GM21528 (cell line): ENCODE measurements around the gene ETFRF1.
A peak's percentile ranks its signal among the peaks of the same experiment; 100 is the strongest.

Source experiments
- ATAC-seq: cut with Tn5 transposase; IDR thresholded peaks from one replicate; pipeline ENCODE4 v1.9.1; 2021; ENCODE audit warnings: mild to moderate bottlenecking, moderate library complexity; ENCODE audit not compliant: unreplicated experiment, low FRiP score

Gene ETFRF1

DNA sequence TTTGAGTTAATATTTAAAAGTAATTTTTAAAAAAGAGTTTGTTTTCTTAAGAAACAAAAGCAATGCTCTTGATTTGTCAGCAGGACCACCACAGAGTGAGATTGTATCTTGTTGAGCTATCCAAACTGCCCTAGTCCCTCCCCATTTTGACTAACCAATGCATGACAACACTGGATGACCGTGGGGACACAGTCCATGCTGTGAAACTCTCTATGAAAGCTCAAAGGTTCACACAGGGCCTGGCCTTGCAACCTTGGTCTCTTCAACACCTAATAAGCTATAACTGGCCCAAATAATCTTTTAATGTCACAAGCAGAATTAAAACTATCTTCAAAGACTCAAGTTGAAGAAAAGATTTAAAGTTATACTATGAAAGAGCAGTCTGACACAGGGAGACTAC, 13.5 kb downstream of the ETFRF1 start:
- no peak for ATAC-seq

DNA sequence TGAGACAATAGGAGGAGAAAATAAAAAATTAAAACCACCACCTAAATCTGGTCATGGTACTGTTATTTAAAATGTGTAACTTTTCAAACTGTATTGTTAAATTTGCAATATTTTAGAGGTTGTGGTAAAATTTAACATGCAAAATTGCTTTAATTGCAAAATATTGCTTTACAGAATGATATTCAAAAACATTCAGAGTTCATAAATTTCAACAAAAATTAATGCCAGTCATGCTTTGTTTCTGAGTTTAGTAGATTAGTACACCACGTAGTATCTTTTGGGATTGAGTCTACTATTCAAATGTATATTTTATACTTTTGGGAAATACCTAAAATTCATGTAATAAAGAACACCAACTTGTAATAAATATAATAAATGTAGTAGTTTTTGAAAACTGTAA, 18.3 kb downstream of the ETFRF1 start:
- ATAC-seq, result no peak

DNA sequence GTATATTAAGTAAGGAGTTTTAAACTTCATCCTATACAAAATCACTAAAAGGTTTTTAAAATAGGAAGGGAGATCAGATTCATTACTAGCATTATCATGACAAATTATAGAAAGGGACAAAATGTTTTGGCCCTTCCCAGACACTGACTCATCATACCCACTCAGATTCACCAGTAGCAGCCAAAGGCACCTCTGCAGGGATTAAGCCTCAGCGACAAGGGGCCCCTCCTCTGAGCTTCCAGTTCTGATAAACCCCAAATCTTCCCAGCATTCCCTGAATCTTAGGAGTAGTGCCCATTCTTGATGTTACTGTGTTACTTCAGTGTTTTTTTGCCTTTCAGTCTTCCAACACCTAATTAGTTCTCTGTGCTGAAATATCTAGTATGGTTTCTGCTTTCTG, 41.2 kb downstream of the ETFRF1 start:
- no peak for ATAC-seq

DNA sequence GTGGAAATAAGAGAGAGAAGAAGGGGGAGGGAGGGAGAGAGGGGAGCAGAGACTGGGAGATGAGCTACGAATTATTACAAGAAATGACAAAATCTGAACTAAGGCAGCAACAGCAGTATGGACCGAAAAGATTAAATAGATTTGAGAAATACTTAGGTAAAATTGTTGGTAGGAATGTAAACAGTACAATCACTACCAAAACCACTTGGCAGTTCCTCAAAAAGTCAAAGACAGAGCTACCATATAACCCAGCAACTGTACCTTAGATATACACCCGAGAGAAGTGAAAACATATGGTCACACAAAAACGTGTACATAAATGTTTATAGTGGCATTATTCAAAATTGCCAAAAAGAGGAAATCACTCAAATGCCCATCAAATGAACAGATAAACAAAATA, 41.6 kb downstream of the ETFRF1 start:
- no peak for ATAC-seq

DNA sequence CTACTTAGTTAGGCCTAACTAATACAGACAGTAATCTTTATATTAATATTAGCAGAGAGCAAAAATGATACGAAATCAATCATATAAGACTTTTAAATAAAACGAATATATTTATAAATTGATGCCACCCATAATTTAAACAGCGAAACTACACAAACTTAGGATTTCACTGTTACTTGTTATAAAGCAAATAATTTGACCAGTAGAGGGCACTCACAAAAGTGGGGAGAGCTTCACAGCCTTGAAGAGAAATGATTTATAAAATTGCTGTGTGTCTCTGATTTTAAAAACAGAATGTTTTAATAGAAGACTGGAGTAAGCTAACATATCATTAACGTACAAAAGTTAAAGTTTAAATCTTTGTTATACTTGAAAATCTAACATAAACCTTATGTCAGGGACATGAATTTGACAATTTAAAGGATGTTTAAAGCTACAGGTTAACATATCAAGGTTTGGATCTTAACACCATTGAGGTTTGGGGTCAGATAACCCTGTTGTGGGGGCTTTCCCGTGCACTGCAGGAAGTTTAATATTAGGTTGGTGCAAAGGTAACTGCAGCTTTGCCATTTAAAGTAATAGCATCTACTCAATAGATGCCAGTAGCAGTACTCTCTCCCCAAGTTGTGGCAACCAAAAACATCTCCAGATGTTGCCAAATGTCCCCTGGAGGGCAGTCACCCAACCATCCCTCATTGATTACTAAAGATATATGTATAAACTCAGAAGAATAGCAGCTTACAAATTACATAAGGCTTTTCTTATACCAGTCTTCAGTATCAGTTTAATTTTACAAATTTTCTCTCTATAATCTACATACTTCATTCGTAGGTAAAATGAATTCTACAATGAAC, 46.4 kb downstream of the ETFRF1 start:
- peak; percentile 64 for ATAC-seq

DNA sequence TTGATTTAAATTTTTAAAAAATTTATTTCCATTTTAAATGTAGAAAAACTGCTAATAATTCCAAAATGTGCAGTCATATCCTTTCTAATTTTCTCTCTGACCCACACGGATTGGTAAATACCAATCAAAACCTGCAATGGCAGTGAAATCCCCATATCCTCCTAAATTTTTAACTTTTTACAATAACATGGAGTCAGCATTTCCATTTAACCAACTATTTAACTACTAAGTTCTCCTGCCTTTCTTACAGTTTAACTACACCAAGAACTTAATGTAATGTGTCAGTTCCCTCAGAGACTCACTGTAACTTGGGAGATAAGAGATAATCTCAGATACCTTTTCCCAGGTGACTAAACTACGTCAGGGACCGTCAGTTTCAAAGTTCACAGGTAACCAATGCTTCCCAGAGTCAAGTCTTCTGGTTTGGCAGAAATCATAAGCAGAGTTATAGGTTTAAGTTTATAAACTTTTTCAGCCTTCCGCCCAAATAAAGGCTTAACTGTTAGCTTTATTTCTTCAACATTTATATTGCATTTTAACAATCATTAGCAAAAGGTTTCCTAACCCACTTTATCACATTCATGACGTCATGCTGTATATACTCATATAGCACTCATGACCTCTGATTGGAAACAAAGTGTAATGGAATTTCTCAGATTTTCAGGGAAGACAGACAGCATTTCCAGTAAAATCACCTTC, 48.1 kb downstream of the ETFRF1 start:
- ATAC-seq, result no peak

DNA sequence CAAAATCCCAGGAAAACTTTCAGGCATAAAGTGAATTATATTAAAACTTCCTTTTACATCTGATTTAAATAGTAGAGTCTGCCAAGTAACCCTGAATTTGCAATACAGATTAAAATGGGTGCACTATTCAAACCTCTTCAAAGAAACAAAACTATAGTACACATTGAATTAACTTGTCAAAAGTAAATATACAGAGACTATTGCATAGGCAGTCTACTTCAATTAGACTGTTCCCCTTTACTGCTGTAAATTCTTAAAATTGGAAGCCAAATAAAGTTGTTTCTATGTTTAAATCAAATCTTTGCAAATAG, 48.6 kb downstream of the ETFRF1 start:
- ATAC-seq, result no peak

DNA sequence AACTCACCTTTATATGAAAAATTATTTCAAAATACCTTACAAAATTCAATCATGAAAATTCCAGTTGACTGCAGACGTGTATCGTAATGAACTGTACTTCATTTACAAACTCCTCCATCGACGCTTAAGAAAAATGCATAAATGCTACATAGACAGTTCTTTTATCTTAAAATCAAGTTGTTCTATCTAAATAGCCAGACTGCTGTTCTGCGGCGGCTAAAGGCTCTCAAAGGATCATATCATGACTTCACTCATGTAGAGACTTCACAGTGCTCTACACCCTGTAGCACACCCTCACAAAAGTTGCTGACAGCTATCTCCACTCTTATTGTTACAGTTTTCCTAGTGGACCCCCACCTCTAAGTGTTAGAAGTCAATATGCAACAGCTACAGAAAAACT, 50.5 kb downstream of the ETFRF1 start:
- ATAC-seq, result no peak

DNA sequence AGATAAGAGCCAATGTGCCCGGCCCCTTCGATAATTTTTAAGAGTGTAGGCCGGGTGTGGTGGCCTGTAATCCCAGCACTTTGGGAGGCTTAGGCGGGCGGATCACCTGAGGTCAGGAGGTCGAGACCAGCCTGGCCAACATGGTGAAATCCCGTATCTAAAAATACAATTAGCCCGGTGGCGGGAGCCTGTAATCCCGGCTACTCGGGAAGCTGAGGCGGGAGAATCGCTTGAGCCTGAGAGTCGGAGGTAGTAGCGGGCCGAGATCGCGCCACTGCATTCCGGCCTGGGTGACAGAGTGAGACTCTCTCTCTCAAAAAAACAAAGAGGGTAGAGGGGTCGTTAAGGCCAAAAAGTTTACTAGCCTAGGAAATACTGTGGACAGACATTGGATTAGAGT, 53.1 kb downstream of the ETFRF1 start:
- no peak for ATAC-seq

DNA sequence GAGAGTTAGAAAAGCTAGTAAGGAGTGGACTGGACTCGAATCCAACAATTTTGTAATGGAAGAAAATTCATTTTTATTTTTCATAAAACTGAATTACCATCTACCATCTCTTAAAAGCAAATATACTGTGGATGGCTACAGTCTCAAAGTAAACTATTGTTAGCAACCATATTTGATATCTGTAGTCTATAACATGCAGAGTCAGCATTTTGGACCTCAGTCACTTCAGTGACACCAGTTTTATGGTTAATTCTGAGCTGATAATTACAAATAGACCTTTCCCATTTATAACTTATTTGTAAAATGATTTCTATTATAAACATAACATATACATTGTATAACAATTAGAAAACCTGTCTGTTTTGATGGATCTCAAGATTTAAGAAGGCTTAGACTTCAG, 53.7 kb downstream of the ETFRF1 start:
- no peak for ATAC-seq

DNA sequence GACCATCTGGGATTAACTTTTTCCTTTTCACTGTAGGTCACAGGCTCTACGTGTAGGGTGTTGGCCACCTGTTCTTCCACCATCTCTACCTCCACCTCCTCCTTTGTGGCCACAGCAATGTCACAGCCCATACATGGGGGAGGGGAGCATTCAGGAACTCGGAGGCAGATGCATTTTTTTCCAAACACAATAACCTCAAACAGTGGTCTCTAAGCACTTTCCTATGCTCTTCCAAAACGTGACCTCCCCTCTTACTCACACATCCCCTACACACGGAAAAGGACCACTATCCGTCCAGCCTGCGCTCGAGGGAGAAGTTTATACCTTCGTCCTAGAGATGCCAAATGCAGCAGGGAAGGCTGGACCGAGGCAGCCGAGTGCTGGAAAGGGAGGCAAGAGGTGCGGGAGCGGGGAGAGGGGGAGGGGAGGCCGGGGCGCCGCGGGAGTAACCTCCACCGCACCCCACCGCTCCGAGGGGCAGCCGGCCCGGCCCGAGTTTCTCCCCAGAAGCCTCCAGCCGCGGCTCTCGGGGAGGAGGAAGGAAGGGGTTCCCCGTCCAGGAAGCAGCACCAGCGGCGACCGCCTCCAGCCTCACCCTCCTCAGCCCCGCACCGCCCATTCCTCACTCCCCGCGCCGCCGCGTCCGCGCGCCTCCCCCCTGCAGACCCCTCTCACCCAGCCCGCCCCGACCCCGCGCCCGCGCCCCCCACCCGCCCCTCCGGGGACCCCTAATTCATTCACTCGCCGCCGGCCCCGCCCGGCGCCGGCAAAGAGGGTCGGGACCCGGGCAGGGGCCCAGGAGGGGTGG, 55.1 kb downstream of the ETFRF1 start:
- peak; percentile 49 for ATAC-seq

DNA sequence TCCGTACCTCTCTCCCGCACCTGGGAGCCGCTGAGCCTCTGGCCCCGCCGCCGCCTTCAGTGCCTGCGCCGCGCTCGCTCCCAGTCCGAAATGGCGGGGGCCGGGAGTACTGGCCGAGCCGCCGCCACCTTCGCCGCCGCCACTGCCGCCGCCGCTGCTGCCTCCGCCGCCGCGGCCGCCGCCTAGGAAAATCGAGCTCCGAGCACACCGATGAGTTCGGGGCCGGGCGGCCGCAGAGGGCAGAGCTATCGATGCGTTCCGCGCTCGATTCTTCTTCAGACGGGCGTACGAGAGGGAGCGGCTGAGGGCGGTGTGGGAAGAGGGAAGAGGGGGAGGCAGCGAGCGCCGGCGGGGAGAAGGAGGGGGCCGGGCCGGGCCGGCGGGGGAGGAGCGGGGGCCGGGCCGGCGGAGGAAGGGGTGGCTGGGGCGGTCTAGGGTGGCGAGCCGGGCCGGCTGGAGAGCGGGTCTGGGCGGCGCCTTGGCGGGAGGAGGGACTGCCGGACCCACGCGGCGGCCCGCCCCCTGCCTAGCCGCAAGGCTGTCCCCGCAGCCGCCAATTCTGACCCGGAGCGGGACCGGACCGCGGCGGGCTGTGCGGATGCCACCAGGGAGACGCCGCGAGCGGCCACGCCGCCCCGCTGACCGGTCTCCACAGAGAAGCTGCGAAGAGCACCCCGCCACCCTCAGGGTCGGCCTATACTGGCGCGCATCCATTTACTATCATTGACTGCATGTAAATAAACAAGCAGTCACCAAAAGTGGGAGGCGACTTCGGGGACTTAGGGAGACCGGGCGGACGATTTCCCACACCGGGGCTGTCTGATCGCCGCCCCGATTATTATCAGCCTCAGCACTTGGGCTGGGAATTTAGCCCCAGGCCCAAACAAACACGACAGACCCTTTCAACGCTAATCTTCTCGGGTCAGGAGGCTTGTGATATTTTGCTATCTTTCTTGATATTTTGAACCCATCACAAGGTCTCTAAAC, 56.0 kb downstream of the ETFRF1 start, which contains the start of gene KRAS:
Gene KRAS (minus strand): TSS at position 186 of the 987 bp plus-strand sequence.
- ATAC-seq, result peak; percentile 81

DNA sequence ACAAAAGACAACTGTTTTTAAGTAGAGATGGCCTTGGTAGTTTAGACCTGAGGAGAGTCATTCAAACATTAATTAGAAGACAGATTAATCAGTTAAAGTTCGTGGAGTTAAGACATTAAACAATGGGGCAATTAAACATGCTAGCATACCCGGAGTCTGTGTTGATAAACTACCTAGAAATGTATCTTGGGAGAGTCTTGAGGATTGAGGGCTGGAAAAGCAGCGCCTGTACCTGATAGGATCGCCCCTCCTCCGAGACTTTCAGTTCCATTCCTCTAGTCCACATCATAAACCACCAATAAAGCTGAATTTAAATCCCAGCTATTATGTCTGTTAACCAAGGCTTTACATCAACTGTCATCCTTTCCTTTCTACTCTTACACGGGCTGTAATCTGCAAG, 56.7 kb downstream of the ETFRF1 start:
- no peak for ATAC-seq

DNA sequence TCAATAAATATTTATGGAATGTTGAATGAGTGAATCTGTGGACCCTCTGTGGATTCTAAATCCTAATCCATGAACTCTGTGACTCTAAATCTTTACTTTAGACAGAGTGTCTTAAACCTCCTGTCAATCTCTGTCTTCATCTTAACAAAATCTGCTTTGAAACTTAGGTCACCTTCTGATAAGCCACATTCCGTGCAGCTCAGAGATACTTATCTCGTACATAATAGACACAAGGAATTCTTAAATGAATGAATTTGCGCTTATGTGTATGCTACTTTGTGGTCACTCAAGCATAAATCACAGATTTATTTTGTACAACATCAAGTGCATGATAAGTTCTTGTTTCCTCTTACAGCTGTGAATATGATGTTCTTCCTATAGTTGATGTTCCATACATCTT, 57.9 kb downstream of the ETFRF1 start:
- ATAC-seq, result no peak

DNA sequence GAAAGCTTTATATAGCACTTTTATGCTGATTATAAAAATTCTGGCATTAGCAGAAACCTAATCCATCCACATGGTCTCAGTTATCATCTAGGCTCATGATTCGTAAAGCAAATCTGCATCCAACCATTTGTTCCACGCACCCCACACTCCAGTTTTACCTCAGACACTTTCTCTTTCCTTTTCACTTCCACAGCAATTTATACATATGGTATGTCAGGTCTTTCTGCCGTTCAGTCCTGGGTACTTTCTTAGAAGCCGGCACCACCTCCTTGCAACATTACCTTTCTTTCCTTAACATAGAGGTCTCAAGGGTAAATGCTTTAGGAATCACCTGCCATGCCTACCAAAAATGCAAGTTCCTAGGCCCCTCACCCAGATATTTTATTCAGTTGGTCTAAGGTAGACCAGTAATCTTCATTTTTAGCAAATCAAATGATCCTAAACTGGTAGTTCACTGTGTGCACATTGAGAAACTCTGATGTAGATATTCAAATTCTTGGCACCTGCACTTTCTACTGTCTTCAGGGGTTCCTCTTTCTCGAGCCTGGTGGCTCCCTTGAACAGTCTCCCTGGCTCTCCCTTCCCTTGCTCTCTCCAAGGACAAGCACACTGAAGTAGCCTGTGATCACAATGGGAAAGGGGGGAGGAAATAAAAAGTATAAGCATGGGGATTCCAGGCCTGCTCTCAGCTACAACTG, 58.5 kb downstream of the ETFRF1 start:
- no peak for ATAC-seq

DNA sequence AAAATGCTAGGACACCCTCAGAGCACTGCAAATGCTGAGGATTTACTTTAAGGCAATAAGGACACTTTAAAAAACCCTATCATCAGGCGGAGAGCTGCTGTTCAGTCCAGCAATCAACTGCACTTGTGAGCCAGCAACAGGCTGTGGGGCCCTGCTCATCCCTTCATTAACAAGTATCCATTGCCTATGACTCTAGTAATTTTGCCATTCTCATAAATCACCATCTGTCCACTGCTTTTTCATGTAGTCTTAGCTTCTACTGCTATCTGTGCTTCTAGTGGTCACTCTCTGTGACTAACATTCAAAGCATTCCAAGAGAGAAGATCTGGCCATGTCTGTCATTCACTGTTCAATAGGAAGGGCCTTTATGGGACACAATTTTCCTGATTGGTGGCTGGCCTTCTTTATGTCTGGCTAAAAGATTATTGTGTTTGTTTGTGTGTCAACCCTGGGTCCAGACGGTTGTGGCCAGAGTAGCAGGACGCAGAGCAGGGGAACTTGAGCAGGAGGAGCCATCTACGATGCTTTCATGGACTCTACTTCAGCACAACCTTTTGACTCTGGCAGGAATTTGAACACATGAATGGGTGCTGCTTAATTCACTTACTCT, 59.3 kb downstream of the ETFRF1 start:
- ATAC-seq, result no peak
